NB4 (cell line): Measurements from ENCODE around the gene BOD1L1.

Experiments used
- POLR2A ChIP-seq: IDR thresholded peaks from 2 replicates; pipeline ENCODE4 v1.6.1; 2011; ENCODE audit warnings: mild to moderate bottlenecking; ENCODE audit not compliant: insufficient read length; ENCODE audit errors: extremely low read depth
- TF ChIP-seq, protein P1 (sequence below): IDR thresholded peaks from one replicate; pipeline ENCODE4 v1.5.1; 2012; ENCODE audit warnings: low read depth, low read length
- TF ChIP-seq, protein P2 (sequence below): IDR thresholded peaks from 2 replicates; pipeline ENCODE4 v1.6.1; 2011; ENCODE audit warnings: low read depth, low read length

DNA sequence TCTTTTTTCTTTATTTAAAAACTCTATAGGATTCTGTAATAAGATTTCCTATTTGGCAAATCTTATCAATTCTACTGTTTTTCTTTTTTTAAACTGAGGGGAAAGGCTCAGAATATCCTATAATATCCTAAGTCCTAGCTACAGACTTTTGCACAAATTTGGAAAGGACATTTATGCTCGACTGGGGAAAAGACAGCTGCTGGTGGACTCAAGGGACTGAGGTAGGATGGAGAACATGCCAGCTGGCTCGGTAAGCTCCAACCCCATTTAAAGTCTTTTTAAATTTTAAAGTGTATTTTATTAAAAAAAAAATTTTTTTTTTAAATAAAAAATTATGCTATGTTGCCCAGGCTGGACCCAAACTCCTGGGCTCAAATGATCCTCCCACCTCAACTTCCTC is 36.8 kb downstream of the BOD1L1 start:
- TF ChIP-seq, protein P1, sequence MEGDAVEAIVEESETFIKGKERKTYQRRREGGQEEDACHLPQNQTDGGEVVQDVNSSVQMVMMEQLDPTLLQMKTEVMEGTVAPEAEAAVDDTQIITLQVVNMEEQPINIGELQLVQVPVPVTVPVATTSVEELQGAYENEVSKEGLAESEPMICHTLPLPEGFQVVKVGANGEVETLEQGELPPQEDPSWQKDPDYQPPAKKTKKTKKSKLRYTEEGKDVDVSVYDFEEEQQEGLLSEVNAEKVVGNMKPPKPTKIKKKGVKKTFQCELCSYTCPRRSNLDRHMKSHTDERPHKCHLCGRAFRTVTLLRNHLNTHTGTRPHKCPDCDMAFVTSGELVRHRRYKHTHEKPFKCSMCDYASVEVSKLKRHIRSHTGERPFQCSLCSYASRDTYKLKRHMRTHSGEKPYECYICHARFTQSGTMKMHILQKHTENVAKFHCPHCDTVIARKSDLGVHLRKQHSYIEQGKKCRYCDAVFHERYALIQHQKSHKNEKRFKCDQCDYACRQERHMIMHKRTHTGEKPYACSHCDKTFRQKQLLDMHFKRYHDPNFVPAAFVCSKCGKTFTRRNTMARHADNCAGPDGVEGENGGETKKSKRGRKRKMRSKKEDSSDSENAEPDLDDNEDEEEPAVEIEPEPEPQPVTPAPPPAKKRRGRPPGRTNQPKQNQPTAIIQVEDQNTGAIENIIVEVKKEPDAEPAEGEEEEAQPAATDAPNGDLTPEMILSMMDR, result no peak
- no peak for TF ChIP-seq POLR2A
- TF ChIP-seq, protein P2, sequence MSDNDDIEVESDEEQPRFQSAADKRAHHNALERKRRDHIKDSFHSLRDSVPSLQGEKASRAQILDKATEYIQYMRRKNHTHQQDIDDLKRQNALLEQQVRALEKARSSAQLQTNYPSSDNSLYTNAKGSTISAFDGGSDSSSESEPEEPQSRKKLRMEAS, result no peak
